Neural progenitor cell (in vitro differentiated cells): Measurements from ENCODE around the gene PCARE.

ENCODE experiments used
- CTCF ChIP-seq: fragments of 200-600 bp; sonication (generic); IDR thresholded peaks from 2 replicates; pipeline ENCODE4 v1.5.1; 2017; ENCODE audit warnings: antibody characterized with exemption, mild to moderate bottlenecking
- EZH2 ChIP-seq: fragments of 200-600 bp; sonication (generic); IDR thresholded peaks from 2 replicates; pipeline ENCODE4 v1.6.1; 2017; ENCODE audit warnings: antibody characterized with exemption, mild to moderate bottlenecking, moderate library complexity
- EZH2phosphoT487 ChIP-seq: fragments of 200-600 bp; sonication (generic); IDR thresholded peaks from 2 replicates; pipeline ENCODE4 v1.6.1; 2017; ENCODE audit warnings: antibody characterized with exemption

GRCh38 chr2:29060441-29060840 is 13.9 kb downstream of the PCARE start:
- TF ChIP-seq CTCF (no peak), EZH2phosphoT487 (no peak), EZH2 (no peak)
